A549 (cell line): ENCODE results near the gene OR4D9. TPM values are rescaled to one million over a fixed set of nuclear protein-coding genes. Genes with fewer than 3 reads are reported as not detected.

Experiments used
- ATAC-seq, 2 experiments: fragments of 200-7000 bp in 1 of 2; fragments of >200 bp in 1 of 2; cut with Nextera tagmentation in 1 of 2; cut with Tn5 transposase in 1 of 2; 3 replicates each; pipeline versions ENCODE4 v1.8.0 to v1.9.1; 2018 to 2020; ENCODE audit warnings: mild to moderate bottlenecking in 1 of 2, moderate library complexity in 1 of 2
- CTCF ChIA-PET: fragments of 300-600 bp; sonication (Branson Sonifier 250); formaldehyde crosslinking; extraction: SDS; loops from one replicate; lab custom pipeline; 2021; ENCODE audit warnings: antibody characterized with exemption, inconsistent platforms; lab: Yijun Ruan, JAX
- POLR2A ChIA-PET: fragments of 350-600 bp; formaldehyde crosslinking; extraction: SDS; loops from one replicate; lab custom pipeline; 2021; ENCODE audit warnings: antibody characterized with exemption, inconsistent platforms; lab: Yijun Ruan, JAX
- DNase-seq, 2 experiments: peaks; one replicate each; pipeline versions ENCODE4 v3.0.0 to v3.0.0-alpha.2; 2011 to 2016; ENCODE audit warnings: low read depth in 1 of 2, low spot score in 1 of 2
- FAIRE-seq: peaks from 2 replicates; lab custom pipeline; 2011; peaks lifted over from hg19 to GRCh38; lab: Jason Lieb, UNC
- H3K27ac ChIP-seq, 2 experiments: fragments of >200 bp; sonication (Bioruptor Twin); formaldehyde crosslinking; 3 replicates each; pipeline ENCODE4 v1.5.1; 2016 to 2017
- H3K4me1 ChIP-seq: fragments of >200 bp; sonication (Bioruptor Twin); formaldehyde crosslinking; 3 replicates; pipeline ENCODE4 v1.6.1; 2016
- H3K4me2 ChIP-seq: fragments of >200 bp; sonication (Bioruptor Twin); formaldehyde crosslinking; 3 replicates; pipeline ENCODE4 v1.6.1; 2016
- H3K4me3 ChIP-seq: fragments of >200 bp; sonication (Bioruptor Twin); formaldehyde crosslinking; 3 replicates; pipeline ENCODE4 v1.5.1; 2016
- H3K9me3 ChIP-seq: fragments of >200 bp; sonication (Bioruptor Twin); formaldehyde crosslinking; 3 replicates; pipeline ENCODE4 v1.6.1; 2016
- ATOH8 ChIP-seq: fragments of 250-450 bp; sonication (Bioruptor Pico); IDR thresholded peaks from 2 replicates; pipeline ENCODE4 v1.5.0; 2020; ENCODE audit warnings: low read depth, mild to moderate bottlenecking, moderate library complexity
- BCL3 ChIP-seq: fragments of >200 bp; sonication (Bioruptor Twin); formaldehyde crosslinking; IDR thresholded peaks from 3 replicates; pipeline ENCODE4 v1.6.1; 2016
- CBX2 ChIP-seq: fragments of 200-600 bp; sonication (generic); IDR thresholded peaks from 2 replicates; pipeline ENCODE4 v1.6.1; 2016; ENCODE audit warnings: low read depth, mild to moderate bottlenecking, borderline replicate concordance
- CBX8 ChIP-seq: fragments of 200-600 bp; sonication (generic); IDR thresholded peaks from 2 replicates; pipeline ENCODE4 v1.6.1; 2016
- CEBPB ChIP-seq, 2 experiments: fragments of >200 bp in 1 of 2; sonication (Bioruptor Twin) in 1 of 2; formaldehyde crosslinking in 1 of 2; IDR thresholded peaks; 2 replicates each; pipeline ENCODE4 v1.6.1; 2012 to 2016
- EHF ChIP-seq: fragments of 250-450 bp; sonication (Bioruptor Pico); IDR thresholded peaks from 2 replicates; pipeline ENCODE4 v1.5.0; 2020; ENCODE audit warnings: mild to moderate bottlenecking
- EHMT2 ChIP-seq: fragments of 200-600 bp; sonication (generic); IDR thresholded peaks from 2 replicates; pipeline ENCODE4 v1.6.1; 2016; ENCODE audit warnings: antibody characterized with exemption, low read depth, mild to moderate bottlenecking, moderate library complexity
- EP300 ChIP-seq, 2 experiments: fragments of >200 bp; sonication (Bioruptor Twin); formaldehyde crosslinking; IDR thresholded peaks; 2 replicates in 1 of 2; 3 replicates in 1 of 2; pipeline ENCODE4 v1.6.1; 2016 to 2017
- ESRRA ChIP-seq: fragments of 150-350 bp; IDR thresholded peaks from 2 replicates; pipeline ENCODE4 v1.6.1; 2014; ENCODE audit warnings: mild to moderate bottlenecking, low read length, borderline replicate concordance
- FOSL2 ChIP-seq, 2 experiments: fragments of 450-650 bp in 1 of 2; fragments of >200 bp in 1 of 2; sonication (Bioruptor Twin) in 1 of 2; formaldehyde crosslinking; IDR thresholded peaks; 2 replicates each; pipeline versions ENCODE4 v1.5.0 to v1.6.1; 2016 to 2020; ENCODE audit warnings: mild to moderate bottlenecking in 1 of 2, moderate library complexity in 1 of 2
- HDAC2 ChIP-seq: fragments of 200-600 bp; sonication (generic); IDR thresholded peaks from 2 replicates; pipeline ENCODE4 v1.6.1; 2016
- HMGXB4 ChIP-seq: fragments of 250-450 bp; sonication (Bioruptor Pico); IDR thresholded peaks from 2 replicates; pipeline ENCODE4 v1.5.0; 2021; ENCODE audit warnings: mild to moderate bottlenecking, moderate library complexity, borderline replicate concordance
- HOXB13 ChIP-seq: fragments of 250-450 bp; sonication (Bioruptor Pico); IDR thresholded peaks from 2 replicates; pipeline ENCODE4 v1.5.0; 2020; ENCODE audit warnings: low read depth, mild to moderate bottlenecking, moderate library complexity
- HOXB5 ChIP-seq: fragments of 250-450 bp; sonication (Bioruptor Pico); IDR thresholded peaks from 2 replicates; pipeline ENCODE4 v1.5.0; 2020; ENCODE audit warnings: mild to moderate bottlenecking, moderate library complexity
- JUN ChIP-seq, 2 experiments: fragments of >200 bp; sonication (Bioruptor Twin); formaldehyde crosslinking; IDR thresholded peaks; 2 replicates in 1 of 2; 3 replicates in 1 of 2; pipeline ENCODE4 v1.6.1; 2016 to 2017
- JUNB ChIP-seq: fragments of >200 bp; sonication (Bioruptor Twin); formaldehyde crosslinking; IDR thresholded peaks from 2 replicates; pipeline ENCODE4 v1.6.1; 2016
- MAFK ChIP-seq: fragments of 450-650 bp; IDR thresholded peaks from 2 replicates; pipeline ENCODE4 v1.6.1; 2014; ENCODE audit not compliant: partially characterized antibody
- MAX ChIP-seq: IDR thresholded peaks from 2 replicates; pipeline ENCODE4 v1.6.1; 2012
- NFE2L2 ChIP-seq: fragments of 150-350 bp; conservative IDR thresholded peaks from 2 replicates; pipeline ENCODE4 v1.6.1; 2014; ENCODE audit warnings: low read length
- PBX3 ChIP-seq: IDR thresholded peaks from 2 replicates; pipeline ENCODE4 v1.6.1; 2012
- PHF8 ChIP-seq: fragments of 200-600 bp; sonication (generic); IDR thresholded peaks from 2 replicates; pipeline ENCODE4 v1.6.1; 2016; ENCODE audit warnings: low read depth, mild to moderate bottlenecking, antibody characterized with exemption, moderate library complexity, borderline replicate concordance
- POLR2AphosphoS2 ChIP-seq: conservative IDR thresholded peaks from 2 replicates; pipeline ENCODE4 v1.6.1; 2012; ENCODE audit warnings: low read length, improper control_type of control experiment, inconsistent platforms
- RCOR1 ChIP-seq: fragments of 150-350 bp; IDR thresholded peaks from 2 replicates; pipeline ENCODE4 v1.6.1; 2014; ENCODE audit warnings: antibody characterized with exemption, low read length, low read depth
- REST ChIP-seq: fragments of 200-600 bp; sonication (generic); IDR thresholded peaks from 2 replicates; pipeline ENCODE4 v1.6.1; 2016; ENCODE audit warnings: antibody characterized with exemption, mild to moderate bottlenecking, moderate library complexity
- RFX5 ChIP-seq: fragments of 450-650 bp; IDR thresholded peaks from 2 replicates; pipeline ENCODE4 v1.7.1; 2014; ENCODE audit warnings: antibody characterized with exemption, mild to moderate bottlenecking, moderate library complexity
- RNF2 ChIP-seq: fragments of 200-600 bp; sonication (generic); IDR thresholded peaks from 2 replicates; pipeline ENCODE4 v1.6.1; 2016; ENCODE audit warnings: low read depth, mild to moderate bottlenecking, antibody characterized with exemption, moderate library complexity, borderline replicate concordance
- ZFP36 ChIP-seq: fragments of 450-650 bp; IDR thresholded peaks from 2 replicates; pipeline ENCODE4 v1.6.1; 2014; ENCODE audit warnings: borderline replicate concordance; ENCODE audit not compliant: partially characterized antibody
- ZNF302 ChIP-seq: fragments of 250-450 bp; sonication (Bioruptor Pico); IDR thresholded peaks from 2 replicates; pipeline ENCODE4 v1.9.0; 2021; ENCODE audit warnings: inconsistent platforms, mild to moderate bottlenecking, moderate library complexity
- ZSCAN20 ChIP-seq: fragments of 250-450 bp; sonication (Bioruptor Pico); IDR thresholded peaks from 2 replicates; pipeline ENCODE4 v1.8.0; 2022; ENCODE audit warnings: mild to moderate bottlenecking, moderate library complexity
- WGBS: methylation state at CpG from one replicate; pipeline ENCODE4 v1.1.6; 2017; ENCODE audit errors: missing lambda C conversion rate; 5-methylcytosine and 5-hydroxymethylcytosine counted together
- polyA plus RNA-seq, 4 experiments: library from polyadenylated mRNA; depleted of rRNA in 3 of 4; stranded (reverse); fragments of >200 nt; fragmentation: RNase III in 1 of 4; extraction: RNeasy Plus Mini Kit Qiagen cat#74134 plus additional on column Dnase treatment in 1 of 4; gene quantifications; 2 replicates in 3 of 4; 3 replicates in 1 of 4; pipeline ENCODE4 v1.2.3, GENCODE V29; 2011 to 2017

The OR4D9 gene
- polyA plus RNA-seq, 2 of the 4 experiments (the other 2 are of a cell fraction), result not detected

GRCh38 chr11:59545179-59546020, 34.1 kb downstream of the OR4D9 start:
- peak; percentile 83 to 89 for ATAC-seq
- 20% methylated on average over 24 of the region's 24 CpGs for WGBS
- DNase-seq, result peak; percentile 76 to 94
- ChIA-PET CTCF (no interaction called here), POLR2A (no interaction called here)
- Histone ChIP-seq H3K4me2 (peak overlapping the region; percentile 93), H3K9me3 (no peaks in the 10 kb centered on the region), H3K4me1 (peaks cover 31% of the 10 kb centered on the region), H3K27ac (peak overlapping the region; percentile 95 to 97), H3K4me3 (peak overlapping the region; percentile 48)
- peak; percentile 49 for FAIRE-seq
- TF ChIP-seq HDAC2 (no peak), REST (no peak), ZNF302 (CRISPR knock-in tag) (no peak), BCL3 (peak; percentile 64; the same call in 1 of the 3 replicates), ZFP36 (no peak), JUN (IDR thresholded peaks at IDR 0.05) (peak in 1 of 2 experiments; percentile 76; a peak in 2 of 5 replicates), POLR2AphosphoS2 (no peak), HOXB5 (CRISPR knock-in tag) (peak; percentile 75; the same call in 1 of the 2 replicates), EHMT2 (no peak; the same call in 1 of the 2 replicates), CBX8 (no peak), ZSCAN20 (CRISPR knock-in tag) (0 out of 2 replicates have a peak, but pooled peaks have one; percentile 43), MAFK (peak; percentile 55), RCOR1 (no peak), NFE2L2 (no peak), RNF2 (no peak), HMGXB4 (no peak), EP300 (IDR thresholded peaks at IDR 0.05) (no peak), MAX (peak; percentile 58), HOXB13 (CRISPR knock-in tag) (peak; percentile 89), ESRRA (no peak), PHF8 (peak; percentile 32; the same call in 1 of the 2 replicates), RFX5 (0 out of 2 replicates have a peak, but pooled peaks have one; percentile 22), CEBPB (IDR thresholded peaks at IDR 0.05) (peak; percentile 20 to 25; a peak in 2 of 4 replicates), ATOH8 (CRISPR knock-in tag) (0 out of 2 replicates have a peak, but pooled peaks have one; percentile 48), JUNB (peak; percentile 60; the same call in 1 of the 2 replicates), CBX2 (no peak), EHF (CRISPR knock-in tag) (0 out of 2 replicates have a peak, but pooled peaks have one; percentile 33), FOSL2 (IDR thresholded peaks at IDR 0.05) (peak; percentile 82), FOSL2 (CRISPR knock-in tag; IDR thresholded peaks at IDR 0.05) (peak; percentile 93), PBX3 (no peak)
